Fibroblast of skin of right quadriceps (primary cell): ENCODE results near the gene MAD1L1.
"Not testable (repeated sequence)": the region's sequence is repeated elsewhere in the genome, so short reads cannot be mapped to it uniquely, and the experiment has no call there.

Experiments
- DNase-seq: peaks from one replicate; pipeline ENCODE4 v3.0.0-alpha.2; 2013

MAD1L1 gene

GRCh38 chr7:2232766-2233520 lies at the start of gene MAD1L1:
Gene MAD1L1 (minus strand): TSS chr7:2232945. CDS start chr7:2230133, 2,812 bp downstream.
- peak; percentile 92 for DNase-seq

DNA sequence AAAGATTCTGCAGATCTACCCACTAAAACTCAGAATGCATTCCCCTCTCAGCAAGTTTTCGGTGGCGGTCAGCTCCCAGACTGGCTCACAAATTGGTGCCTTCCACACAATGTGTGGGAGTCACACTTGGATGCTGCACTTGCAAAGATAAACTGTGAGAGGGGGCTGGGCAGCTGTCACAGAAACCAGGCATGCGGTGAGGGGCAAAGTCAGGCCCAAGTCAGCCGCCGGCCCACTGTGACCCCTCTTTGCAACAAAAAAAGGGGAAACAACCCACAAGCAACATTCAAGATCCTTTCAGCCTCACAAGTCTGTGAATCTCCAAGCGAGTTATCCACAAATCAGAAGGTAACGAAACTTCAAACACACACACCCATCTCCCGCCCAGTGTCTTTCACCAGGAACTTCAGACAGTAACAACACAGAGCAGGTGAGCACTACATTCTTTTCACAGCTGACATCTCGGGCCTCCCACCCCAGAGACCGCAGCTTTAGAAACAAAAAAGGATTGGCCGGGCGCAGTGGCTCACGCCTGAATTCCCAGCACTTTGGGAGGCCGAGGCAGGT lies 49.5 kb upstream of the MAD1L1 start:
- no peak for DNase-seq

DNA sequence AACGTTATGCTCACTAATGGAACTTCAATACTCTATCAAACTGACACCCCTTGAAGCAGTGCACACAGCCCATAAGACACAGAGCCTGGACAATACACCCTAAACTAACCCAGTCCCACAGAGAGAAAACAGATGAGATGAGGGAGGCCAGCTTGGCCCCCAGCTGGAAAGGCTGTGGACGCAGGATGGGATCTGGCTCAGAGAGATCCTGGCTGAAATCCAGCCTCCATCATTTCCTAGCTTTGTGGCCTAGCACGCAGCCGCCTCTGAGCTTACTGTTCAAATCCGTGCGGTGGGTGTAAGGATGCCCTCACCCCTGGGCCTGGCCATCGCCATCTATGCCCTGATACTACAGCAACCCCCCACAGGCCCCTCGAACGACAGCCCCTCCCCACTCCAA lies 48.8 kb upstream of the MAD1L1 start:
- peak; percentile 52 for DNase-seq

DNA sequence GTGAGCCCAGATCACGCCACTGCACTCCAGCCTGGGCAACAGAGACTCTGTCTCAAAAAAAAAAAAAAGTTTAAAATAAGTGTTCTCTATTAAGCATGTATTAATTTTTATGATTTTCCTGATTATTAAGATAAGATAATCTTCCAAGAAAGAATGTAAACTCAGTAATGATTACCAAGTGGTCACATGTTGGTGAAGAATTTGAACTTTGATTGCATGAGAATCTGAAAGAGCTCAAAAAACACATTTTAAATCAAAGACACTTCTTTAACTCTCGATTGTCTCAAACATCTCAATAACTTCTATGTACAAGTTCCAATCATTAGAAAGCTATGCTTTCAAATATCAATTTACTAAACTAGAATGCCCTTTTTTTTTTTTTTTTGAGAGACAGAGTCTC lies 47.7 kb upstream of the MAD1L1 start:
- no peak for DNase-seq

GRCh38 chr7:2279896-2280295 lies 47.2 kb upstream of the MAD1L1 start:
- DNase-seq, result no peak

DNA sequence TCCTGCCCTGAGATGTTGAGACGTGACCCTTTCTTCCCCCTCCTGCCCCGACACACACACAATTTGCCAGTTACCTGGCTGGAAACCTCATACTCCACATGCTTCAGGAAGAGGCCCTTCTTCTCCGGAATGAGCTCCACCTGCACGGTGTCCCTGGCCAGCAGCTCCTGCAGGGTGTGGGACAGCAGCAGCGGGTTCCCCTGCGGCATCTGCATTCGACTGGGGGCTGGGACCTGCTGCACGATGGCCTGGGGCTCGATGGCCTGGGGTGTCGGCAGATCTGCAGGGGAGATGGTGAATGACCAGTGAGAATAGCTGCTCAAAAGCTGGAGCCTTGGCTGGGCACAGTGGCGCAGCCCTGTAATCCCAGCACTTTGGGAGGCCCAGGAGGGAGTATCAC lies 45.3 kb upstream of the MAD1L1 start:
- no peak for DNase-seq

GRCh38 chr7:2276107-2276506 lies 43.4 kb upstream of the MAD1L1 start:
- no peak for DNase-seq

- DNase-seq, result no peak
Measured at GRCh38 chr7:2275101-2275500, 42.4 kb upstream of the MAD1L1 start.

GRCh38 chr7:2274666-2275065 lies 41.9 kb upstream of the MAD1L1 start:
- no peak for DNase-seq

- DNase-seq, result no peak
Measured at GRCh38 chr7:2273866-2274265, 41.1 kb upstream of the MAD1L1 start.

DNA sequence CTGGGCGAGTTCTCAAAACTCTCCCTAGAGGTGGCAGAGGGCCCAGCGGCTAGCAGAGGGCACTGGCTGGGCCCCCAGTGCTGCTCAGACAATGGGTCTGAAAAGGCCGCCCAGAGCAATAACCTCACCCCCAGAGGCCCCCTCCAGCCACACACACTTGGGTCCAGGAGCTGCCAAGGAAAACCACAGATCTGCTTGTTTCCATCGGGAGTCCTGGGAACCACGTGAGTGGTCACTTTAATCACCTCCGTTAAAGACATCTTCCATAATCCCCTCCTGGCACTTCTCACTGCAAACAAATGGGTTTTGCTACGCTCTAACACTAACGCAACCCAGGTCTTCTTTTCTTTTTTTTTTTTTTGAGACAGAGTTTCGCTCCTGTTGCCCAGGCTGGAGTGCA lies 39.3 kb upstream of the MAD1L1 start:
- no peak for DNase-seq

- DNase-seq, result no peak
Measured at GRCh38 chr7:2271273-2272026, 38.7 kb upstream of the MAD1L1 start.

DNA sequence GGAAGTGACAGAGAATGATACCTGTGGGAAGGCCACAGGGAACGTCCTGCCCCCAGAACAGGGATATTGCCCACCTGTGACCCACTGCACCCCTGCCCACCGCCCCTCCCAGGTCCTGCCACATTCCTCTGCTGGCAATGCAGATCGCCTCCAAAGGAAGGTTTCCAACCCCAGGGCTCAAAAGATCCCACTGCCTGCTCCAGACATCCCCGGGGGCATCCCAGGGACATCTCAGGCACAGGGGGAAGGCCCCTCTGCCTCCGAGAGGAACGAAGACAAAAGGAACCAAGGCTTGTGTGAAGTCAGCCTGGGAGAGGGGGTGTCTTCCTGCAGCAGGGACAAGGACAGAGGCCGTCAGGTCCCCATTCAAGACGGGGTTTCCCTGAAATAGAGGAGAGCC lies 37.8 kb upstream of the MAD1L1 start:
- DNase-seq, result no peak

GRCh38 chr7:2269991-2270460 lies 37.3 kb upstream of the MAD1L1 start:
- DNase-seq, result no peak

GRCh38 chr7:2269089-2269990 lies 36.6 kb upstream of the MAD1L1 start:
- DNase-seq, result not testable (repeated sequence)

DNA sequence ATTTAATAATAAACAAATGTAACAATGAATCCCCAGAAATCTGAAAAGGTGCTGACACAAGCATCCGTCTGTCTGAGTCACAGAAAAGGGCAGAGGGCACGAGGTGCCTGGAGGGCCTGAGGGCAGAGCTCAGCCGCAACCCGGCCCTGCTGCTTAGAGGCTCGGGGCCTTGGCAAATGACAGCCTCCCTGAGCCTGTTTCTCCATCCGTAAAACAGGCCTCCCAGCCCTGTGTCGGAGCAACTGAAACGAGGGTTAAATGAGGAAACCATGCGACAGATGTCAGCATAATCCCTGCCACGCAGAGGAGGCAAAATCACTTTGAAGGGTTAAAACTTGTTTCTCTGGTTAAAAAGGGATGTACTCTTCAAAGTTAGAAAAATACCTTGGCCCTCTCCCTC lies 34.2 kb upstream of the MAD1L1 start:
- DNase-seq, result no peak

GRCh38 chr7:2264158-2264557 lies 31.4 kb upstream of the MAD1L1 start:
- DNase-seq, result no peak

- no peak for DNase-seq
Measured at GRCh38 chr7:2263176-2263575, 30.4 kb upstream of the MAD1L1 start.

DNA sequence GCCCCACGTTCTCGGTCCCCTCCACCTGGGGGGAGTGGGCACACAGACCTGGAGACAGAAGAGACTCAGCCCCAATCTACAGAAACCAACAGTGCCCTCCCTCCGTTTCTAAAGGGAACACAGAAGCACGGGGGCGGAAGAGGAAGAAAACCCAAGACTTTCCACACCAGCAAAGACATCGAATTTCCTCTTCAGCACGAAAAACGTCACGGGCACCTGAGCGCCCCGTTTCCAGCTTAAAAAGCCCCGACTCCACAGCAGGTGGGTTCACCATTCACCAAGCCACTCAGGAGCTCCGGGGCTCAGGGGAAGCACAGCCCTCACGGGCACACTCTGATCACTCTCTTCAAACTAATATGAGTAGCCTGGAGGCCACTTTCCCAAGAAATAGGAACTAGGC lies 28.9 kb upstream of the MAD1L1 start:
- DNase-seq, result no peak

GRCh38 chr7:2260820-2261219 lies 28.1 kb upstream of the MAD1L1 start:
- DNase-seq, result no peak

GRCh38 chr7:2259480-2259879 lies 26.7 kb upstream of the MAD1L1 start:
- no peak for DNase-seq

- DNase-seq, result no peak
Measured at GRCh38 chr7:2258661-2259365, 26.1 kb upstream of the MAD1L1 start.
